Mesothelial cell of epicardium (in vitro differentiated cells): ENCODE results near the gene KCNA3. TPM values are rescaled to one million over a fixed set of nuclear protein-coding genes. Genes with fewer than 3 reads are reported as not detected.

Experiments
- DNase-seq, 2 experiments: peaks; one replicate each; pipeline ENCODE4 v3.0.0; 2021; ENCODE audit warnings: low spot score in 2 of 2; ENCODE audit not compliant: unreplicated experiment in 2 of 2
- H3K27ac Mint-ChIP-seq: 2 replicates; pipeline ENCODE4 v1.8.0; 2021; ENCODE audit warnings: mixed read lengths
- H3K27me3 Mint-ChIP-seq: 2 replicates; pipeline ENCODE4 v1.8.0; 2021; ENCODE audit warnings: low read depth, mixed read lengths
- H3K36me3 Mint-ChIP-seq: 2 replicates; pipeline ENCODE4 v1.8.0; 2021; ENCODE audit warnings: mixed read lengths
- H3K4me1 Mint-ChIP-seq: 2 replicates; pipeline ENCODE4 v1.8.0; 2021; ENCODE audit warnings: mixed read lengths
- H3K4me3 Mint-ChIP-seq: 2 replicates; pipeline ENCODE4 v1.8.0; 2021; ENCODE audit warnings: mild to moderate bottlenecking, moderate library complexity, mixed read lengths
- H3K9me3 Mint-ChIP-seq: 2 replicates; pipeline ENCODE4 v1.8.0; 2021; ENCODE audit warnings: mixed read lengths
- CTCF ChIP-seq: fragments of 200-600 bp; sonication (generic); IDR thresholded peaks from one replicate; pipeline ENCODE4 v1.5.0; 2021; ENCODE audit warnings: antibody characterized with exemption; ENCODE audit not compliant: unreplicated experiment
- total RNA-seq: library from RNA; stranded (reverse); gene quantifications from 3 replicates; pipeline ENCODE4 v1.2.1, GENCODE V29; 2021

The KCNA3 gene
- total RNA-seq, 1 donor from 2014 or later = 0.34 TPM

GRCh38 chr1:110628323-110629105 is 46.2 kb downstream of the KCNA3 start:
- no peak for TF ChIP-seq CTCF
- Mint-ChIP-seq H3K4me3 (no peak overlapping the region), H3K9me3 (peaks cover 3% of the 10 kb centered on the region), H3K27me3 (peaks cover 44% of the 10 kb centered on the region), H3K4me1 (no peaks in the 10 kb centered on the region), H3K27ac (no peak overlapping the region), H3K36me3 (no peaks in the 10 kb centered on the region)
- DNase-seq = no peak

- H3K4me3 Mint-ChIP-seq = no peak overlapping the region
- no peak for DNase-seq
- no peak for TF ChIP-seq CTCF
- no peaks in the 10 kb centered on the region for H3K4me1 Mint-ChIP-seq
- H3K9me3 Mint-ChIP-seq = peaks cover 5% of the 10 kb centered on the region
- no peak overlapping the region for H3K27ac Mint-ChIP-seq
- H3K27me3 Mint-ChIP-seq = peaks cover 45% of the 10 kb centered on the region
- no peaks in the 10 kb centered on the region for H3K36me3 Mint-ChIP-seq
These were observed 47.0 kb downstream of the KCNA3 start for GRCh38 chr1:110627764-110628163.

GRCh38 chr1:110626889-110627288 is 47.9 kb downstream of the KCNA3 start:
- TF ChIP-seq CTCF = no peak
- H3K27ac Mint-ChIP-seq = no peak overlapping the region
- no peak for DNase-seq
- no peak overlapping the region for H3K4me3 Mint-ChIP-seq
- H3K27me3 Mint-ChIP-seq = peaks cover 54% of the 10 kb centered on the region
- H3K36me3 Mint-ChIP-seq = no peaks in the 10 kb centered on the region
- no peaks in the 10 kb centered on the region for H3K4me1 Mint-ChIP-seq
- H3K9me3 Mint-ChIP-seq = peaks cover 5% of the 10 kb centered on the region

Other genes starting within 250 kb of the KCNA3 start
- gene PROK1, start 223.8 kb downstream of the KCNA3 start, total RNA-seq = 0.69 to 1.3 TPM (median 0.95 TPM) in 3 replicates
- not detected in 3 replicates for gene KCNA10, start 155.8 kb downstream of the KCNA3 start, total RNA-seq
- 0.58 to 1.1 TPM (median 0.63 TPM) in 3 replicates for gene KCNA2, start 68.6 kb downstream of the KCNA3 start, total RNA-seq
- not detected in 3 replicates for gene CD53, start 198.2 kb upstream of the KCNA3 start, total RNA-seq